A549 (cell line): ENCODE results near the gene CYSRT1. TPM values are rescaled to one million over a fixed set of nuclear protein-coding genes. Genes with fewer than 3 reads are reported as not detected.

Source experiments
- ATAC-seq, 2 experiments: fragments of 200-7000 bp in 1 of 2; fragments of >200 bp in 1 of 2; cut with Nextera tagmentation in 1 of 2; cut with Tn5 transposase in 1 of 2; 3 replicates each; pipeline versions ENCODE4 v1.8.0 to v1.9.1; 2018 to 2020; ENCODE audit warnings: mild to moderate bottlenecking in 1 of 2, moderate library complexity in 1 of 2
- CTCF ChIA-PET: fragments of 300-600 bp; sonication (Branson Sonifier 250); formaldehyde crosslinking; extraction: SDS; loops from one replicate; lab custom pipeline; 2021; ENCODE audit warnings: antibody characterized with exemption, inconsistent platforms; lab: Yijun Ruan, JAX
- POLR2A ChIA-PET: fragments of 350-600 bp; formaldehyde crosslinking; extraction: SDS; loops from one replicate; lab custom pipeline; 2021; ENCODE audit warnings: antibody characterized with exemption, inconsistent platforms; lab: Yijun Ruan, JAX
- DNase-seq, 2 experiments: peaks; one replicate each; pipeline versions ENCODE4 v3.0.0 to v3.0.0-alpha.2; 2011 to 2016; ENCODE audit warnings: low read depth in 1 of 2, low spot score in 1 of 2
- FAIRE-seq: peaks from 2 replicates; lab custom pipeline; 2011; peaks lifted over from hg19 to GRCh38; lab: Jason Lieb, UNC
- H3K27ac ChIP-seq, 2 experiments: fragments of >200 bp; sonication (Bioruptor Twin); formaldehyde crosslinking; 3 replicates each; pipeline ENCODE4 v1.5.1; 2016 to 2017
- H3K4me1 ChIP-seq: fragments of >200 bp; sonication (Bioruptor Twin); formaldehyde crosslinking; 3 replicates; pipeline ENCODE4 v1.6.1; 2016
- H3K4me2 ChIP-seq: fragments of >200 bp; sonication (Bioruptor Twin); formaldehyde crosslinking; 3 replicates; pipeline ENCODE4 v1.6.1; 2016
- H3K4me3 ChIP-seq: fragments of >200 bp; sonication (Bioruptor Twin); formaldehyde crosslinking; 3 replicates; pipeline ENCODE4 v1.5.1; 2016
- H3K9me3 ChIP-seq: fragments of >200 bp; sonication (Bioruptor Twin); formaldehyde crosslinking; 3 replicates; pipeline ENCODE4 v1.6.1; 2016
- EHMT2 ChIP-seq: fragments of 200-600 bp; sonication (generic); IDR thresholded peaks from 2 replicates; pipeline ENCODE4 v1.6.1; 2016; ENCODE audit warnings: antibody characterized with exemption, low read depth, mild to moderate bottlenecking, moderate library complexity
- FOSL2 ChIP-seq, 2 experiments: fragments of 450-650 bp in 1 of 2; fragments of >200 bp in 1 of 2; sonication (Bioruptor Twin) in 1 of 2; formaldehyde crosslinking; IDR thresholded peaks; 2 replicates each; pipeline versions ENCODE4 v1.5.0 to v1.6.1; 2016 to 2020; ENCODE audit warnings: mild to moderate bottlenecking in 1 of 2, moderate library complexity in 1 of 2
- HES2 ChIP-seq: fragments of >200 bp; sonication (Bioruptor Twin); formaldehyde crosslinking; IDR thresholded peaks from 2 replicates; pipeline ENCODE4 v1.6.1; 2016
- HEYL ChIP-seq: fragments of 250-450 bp; sonication (Bioruptor Pico); IDR thresholded peaks from 2 replicates; pipeline ENCODE4 v1.8.0; 2021; ENCODE audit warnings: mild to moderate bottlenecking, moderate library complexity
- HOXB5 ChIP-seq: fragments of 250-450 bp; sonication (Bioruptor Pico); IDR thresholded peaks from 2 replicates; pipeline ENCODE4 v1.5.0; 2020; ENCODE audit warnings: mild to moderate bottlenecking, moderate library complexity
- KDM5A ChIP-seq: fragments of 200-600 bp; sonication (generic); IDR thresholded peaks from 2 replicates; pipeline ENCODE4 v1.6.1; 2016; ENCODE audit warnings: antibody characterized with exemption, mild to moderate bottlenecking
- MAX ChIP-seq: IDR thresholded peaks from 2 replicates; pipeline ENCODE4 v1.6.1; 2012
- MYC ChIP-seq: IDR thresholded peaks from 2 replicates; pipeline ENCODE4 v1.6.1; 2012; ENCODE audit warnings: mild to moderate bottlenecking, inconsistent platforms, low read length, improper control_type of control experiment, borderline replicate concordance
- NR3C1 ChIP-seq: fragments of >200 bp; sonication (Bioruptor Twin); formaldehyde crosslinking; IDR thresholded peaks from 3 replicates; pipeline ENCODE4 v1.6.1; 2017
- PBX3 ChIP-seq: IDR thresholded peaks from 2 replicates; pipeline ENCODE4 v1.6.1; 2012
- POLR2A ChIP-seq: IDR thresholded peaks from 2 replicates; pipeline ENCODE4 v1.6.1; 2012; ENCODE audit warnings: mild to moderate bottlenecking, low read length
- POLR2AphosphoS2 ChIP-seq: conservative IDR thresholded peaks from 2 replicates; pipeline ENCODE4 v1.6.1; 2012; ENCODE audit warnings: low read length, improper control_type of control experiment, inconsistent platforms
- RNF2 ChIP-seq: fragments of 200-600 bp; sonication (generic); IDR thresholded peaks from 2 replicates; pipeline ENCODE4 v1.6.1; 2016; ENCODE audit warnings: low read depth, mild to moderate bottlenecking, antibody characterized with exemption, moderate library complexity, borderline replicate concordance
- TFCP2L1 ChIP-seq: fragments of 250-450 bp; sonication (Bioruptor Pico); IDR thresholded peaks from 2 replicates; pipeline ENCODE4 v1.5.0; 2021; ENCODE audit warnings: mild to moderate bottlenecking
- ZC3H11A ChIP-seq: fragments of 450-650 bp; IDR thresholded peaks from 2 replicates; pipeline ENCODE4 v1.6.1; 2014; ENCODE audit warnings: antibody characterized with exemption, mild to moderate bottlenecking
- WGBS: methylation state at CpG from one replicate; pipeline ENCODE4 v1.1.6; 2017; ENCODE audit errors: missing lambda C conversion rate; 5-methylcytosine and 5-hydroxymethylcytosine counted together
- polyA plus RNA-seq, 4 experiments: library from polyadenylated mRNA; depleted of rRNA in 3 of 4; stranded (reverse); fragments of >200 nt; fragmentation: RNase III in 1 of 4; extraction: RNeasy Plus Mini Kit Qiagen cat#74134 plus additional on column Dnase treatment in 1 of 4; gene quantifications; 2 replicates in 3 of 4; 3 replicates in 1 of 4; pipeline ENCODE4 v1.2.3, GENCODE V29; 2011 to 2017
- TF ChIP-seq, protein P1 (sequence below): fragments of 250-450 bp; sonication (Bioruptor Pico); IDR thresholded peaks from 2 replicates; pipeline ENCODE4 v1.5.0; 2020; ENCODE audit warnings: low read depth, mild to moderate bottlenecking, moderate library complexity
- TF ChIP-seq, protein P2 (sequence below): fragments of 200-600 bp; sonication (generic); IDR thresholded peaks from 2 replicates; pipeline ENCODE4 v1.6.1; 2016; ENCODE audit warnings: antibody characterized with exemption, mild to moderate bottlenecking, moderate library complexity

CYSRT1 gene
- polyA plus RNA-seq, 2 of the 4 experiments (the other 2 are of a cell fraction) = 0.30 to 0.81 TPM

- no peak for FAIRE-seq
- WGBS = 90% methylated on average over 19 of the region's 19 CpGs
- Histone ChIP-seq H3K27ac (no peak overlapping the region), H3K9me3 (no peaks in the 10 kb centered on the region), H3K4me1 (peaks cover 26% of the 10 kb centered on the region), H3K4me3 (no peak overlapping the region), H3K4me2 (no peak overlapping the region)
- no peak for DNase-seq
- ChIA-PET CTCF (interaction anchor here (1.2 to 9.9 kb wide), 7 partner anchors 10 to 28 kb away, joined by 3 to 71 read pairs (median 6); partner anchors contain the start of genes CYSRT1, RNF224, SSNA1 and TPRN), POLR2A (interaction anchor here (1.4 kb wide), 1 partner anchor 26 kb away, joined by 6 read pairs; the partner anchor contains the start of gene TUBB4B)
- TF ChIP-seq HES2 (no peak), FOSL2 (IDR thresholded peaks at IDR 0.05) (no peak), FOSL2 (CRISPR knock-in tag; IDR thresholded peaks at IDR 0.05) (no peak), PBX3 (no peak)
- ATAC-seq = no peak
Observed at GRCh38 chr9:137214620-137215019, 10.4 kb upstream of the CYSRT1 start.

DNA sequence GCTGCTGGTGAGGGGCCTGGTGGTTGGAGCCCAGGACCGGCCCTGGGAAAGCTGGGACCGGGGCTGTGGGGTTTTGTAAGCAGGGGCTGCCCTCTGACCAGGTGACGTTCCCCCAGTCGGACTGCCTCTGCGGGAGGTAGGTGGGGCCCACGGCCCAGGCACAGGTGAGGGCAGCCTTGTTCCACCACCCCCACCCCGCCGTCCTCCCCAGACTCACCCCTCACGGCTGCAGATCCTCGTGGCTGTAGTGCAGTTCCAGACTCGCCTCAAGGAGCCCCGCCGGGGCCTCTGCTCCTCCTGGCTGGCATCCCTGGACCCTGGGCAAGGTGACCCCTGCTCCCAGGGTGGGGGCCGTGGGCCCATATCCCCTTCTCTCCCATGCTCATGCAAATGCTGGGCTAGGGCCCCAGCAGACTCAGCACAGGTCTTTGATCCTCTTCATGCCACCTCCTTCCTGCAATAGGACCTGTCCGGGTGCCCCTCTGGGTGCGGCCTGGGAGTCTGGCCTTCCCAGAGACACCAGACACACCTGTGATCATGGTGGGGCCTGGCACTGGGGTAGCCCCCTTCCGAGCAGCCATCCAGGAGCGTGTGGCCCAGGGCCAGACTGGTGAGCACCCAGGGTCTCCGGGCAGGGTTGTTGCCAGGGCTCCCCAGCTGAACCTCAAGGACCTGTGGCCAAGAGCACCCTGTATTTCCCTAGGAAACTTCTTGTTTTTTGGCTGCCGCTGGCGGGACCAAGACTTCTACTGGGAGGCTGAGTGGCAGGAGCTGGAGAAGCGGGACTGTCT lies 9.6 kb upstream of the CYSRT1 start:
- ATAC-seq (no peak), FAIRE-seq (no peak), DNase-seq (no peak)
- WGBS = 92% methylated on average over 10 of the region's 22 CpGs
- Histone ChIP-seq H3K27ac (no peak overlapping the region), H3K4me2 (no peak overlapping the region), H3K9me3 (no peaks in the 10 kb centered on the region), H3K4me1 (peaks cover 26% of the 10 kb centered on the region), H3K4me3 (no peak overlapping the region)
- TF ChIP-seq ZC3H11A = no peak
- TF ChIP-seq RNF2 = no peak
- TF ChIP-seq, protein P1, sequence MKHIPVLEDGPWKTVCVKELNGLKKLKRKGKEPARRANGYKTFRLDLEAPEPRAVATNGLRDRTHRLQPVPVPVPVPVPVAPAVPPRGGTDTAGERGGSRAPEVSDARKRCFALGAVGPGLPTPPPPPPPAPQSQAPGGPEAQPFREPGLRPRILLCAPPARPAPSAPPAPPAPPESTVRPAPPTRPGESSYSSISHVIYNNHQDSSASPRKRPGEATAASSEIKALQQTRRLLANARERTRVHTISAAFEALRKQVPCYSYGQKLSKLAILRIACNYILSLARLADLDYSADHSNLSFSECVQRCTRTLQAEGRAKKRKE (CRISPR knock-in tag) = no peak
- no peak for TF ChIP-seq HEYL (CRISPR knock-in tag)
- TF ChIP-seq NR3C1 = no peak
- no peak for TF ChIP-seq PBX3
- no peak for TF ChIP-seq EHMT2
- no peak for TF ChIP-seq HOXB5 (CRISPR knock-in tag)
- TF ChIP-seq POLR2A = no peak
- no peak for TF ChIP-seq KDM5A
- no peak for TF ChIP-seq TFCP2L1 (CRISPR knock-in tag)
- no peak for TF ChIP-seq POLR2AphosphoS2
- TF ChIP-seq, protein P2, sequence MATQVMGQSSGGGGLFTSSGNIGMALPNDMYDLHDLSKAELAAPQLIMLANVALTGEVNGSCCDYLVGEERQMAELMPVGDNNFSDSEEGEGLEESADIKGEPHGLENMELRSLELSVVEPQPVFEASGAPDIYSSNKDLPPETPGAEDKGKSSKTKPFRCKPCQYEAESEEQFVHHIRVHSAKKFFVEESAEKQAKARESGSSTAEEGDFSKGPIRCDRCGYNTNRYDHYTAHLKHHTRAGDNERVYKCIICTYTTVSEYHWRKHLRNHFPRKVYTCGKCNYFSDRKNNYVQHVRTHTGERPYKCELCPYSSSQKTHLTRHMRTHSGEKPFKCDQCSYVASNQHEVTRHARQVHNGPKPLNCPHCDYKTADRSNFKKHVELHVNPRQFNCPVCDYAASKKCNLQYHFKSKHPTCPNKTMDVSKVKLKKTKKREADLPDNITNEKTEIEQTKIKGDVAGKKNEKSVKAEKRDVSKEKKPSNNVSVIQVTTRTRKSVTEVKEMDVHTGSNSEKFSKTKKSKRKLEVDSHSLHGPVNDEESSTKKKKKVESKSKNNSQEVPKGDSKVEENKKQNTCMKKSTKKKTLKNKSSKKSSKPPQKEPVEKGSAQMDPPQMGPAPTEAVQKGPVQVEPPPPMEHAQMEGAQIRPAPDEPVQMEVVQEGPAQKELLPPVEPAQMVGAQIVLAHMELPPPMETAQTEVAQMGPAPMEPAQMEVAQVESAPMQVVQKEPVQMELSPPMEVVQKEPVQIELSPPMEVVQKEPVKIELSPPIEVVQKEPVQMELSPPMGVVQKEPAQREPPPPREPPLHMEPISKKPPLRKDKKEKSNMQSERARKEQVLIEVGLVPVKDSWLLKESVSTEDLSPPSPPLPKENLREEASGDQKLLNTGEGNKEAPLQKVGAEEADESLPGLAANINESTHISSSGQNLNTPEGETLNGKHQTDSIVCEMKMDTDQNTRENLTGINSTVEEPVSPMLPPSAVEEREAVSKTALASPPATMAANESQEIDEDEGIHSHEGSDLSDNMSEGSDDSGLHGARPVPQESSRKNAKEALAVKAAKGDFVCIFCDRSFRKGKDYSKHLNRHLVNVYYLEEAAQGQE = no peak
- TF ChIP-seq MAX = no peak
- no peak for TF ChIP-seq MYC
- ChIA-PET POLR2A (no interaction called here), CTCF (interaction anchor here (0.9 to 9.9 kb wide), 8 partner anchors 7 to 186 kb away, joined by 3 to 71 read pairs (median 5); partner anchors contain the start of genes CYSRT1, RNF224, TPRN and TUBB4B)
